ENCODE data around the gene BICD1. TPM values are rescaled to one million over a fixed set of nuclear protein-coding genes. Genes with fewer than 3 reads are reported as not detected.

BICD1 gene
- total RNA-seq, 6 experiments from 2014 or later = 24.5 to 36.6 (median 32.4) TPM

GRCh38 chr12:32265456-32265855 is 158.8 kb downstream of the BICD1 start:
- peaks cover 24% of the 10 kb centered on the region for H3K4me1 Mint-ChIP-seq (ENCODE audit: low read depth)
- H3K27ac Mint-ChIP-seq = peak overlapping the region; percentile 20
- no peak for TF ChIP-seq CTCF (IDR thresholded peaks at IDR 0.05)
- no peaks in the 10 kb centered on the region for H3K9me3 Mint-ChIP-seq
- no peak overlapping the region for H3K4me3 Mint-ChIP-seq
- DNase-seq = no peak
- H3K36me3 Mint-ChIP-seq (ENCODE audit: low read depth) = no peaks in the 10 kb centered on the region
- no peaks in the 10 kb centered on the region for H3K27me3 Mint-ChIP-seq (ENCODE audit: insufficient read depth)

DNA sequence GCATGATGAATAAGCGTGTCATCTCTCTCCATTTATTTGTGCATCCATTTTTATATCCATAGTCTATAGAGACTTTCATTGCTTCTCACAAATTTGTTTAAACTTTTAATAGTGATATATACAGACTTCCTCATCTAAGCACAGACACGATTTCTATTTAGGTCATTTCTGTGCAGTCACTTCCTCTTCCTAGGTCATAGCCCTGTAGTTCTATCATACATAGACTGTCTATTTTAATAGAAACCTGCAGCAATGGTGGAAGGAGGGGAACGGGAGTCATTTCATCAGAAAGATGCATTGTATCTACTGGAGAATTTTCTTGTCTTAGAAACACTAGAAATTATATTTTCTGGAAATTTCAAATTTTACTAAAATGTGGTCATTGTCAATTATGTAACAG is 159.3 kb downstream of the BICD1 start:
- H3K4me1 Mint-ChIP-seq (ENCODE audit: low read depth) = peaks cover 29% of the 10 kb centered on the region
- peak overlapping the region; percentile 20 for H3K27ac Mint-ChIP-seq
- H3K4me3 Mint-ChIP-seq = no peak overlapping the region
- H3K27me3 Mint-ChIP-seq (ENCODE audit: insufficient read depth) = no peaks in the 10 kb centered on the region
- no peaks in the 10 kb centered on the region for H3K9me3 Mint-ChIP-seq
- H3K36me3 Mint-ChIP-seq (ENCODE audit: low read depth) = no peaks in the 10 kb centered on the region
- DNase-seq = no peak
- no peak for TF ChIP-seq CTCF (IDR thresholded peaks at IDR 0.05)

GRCh38 chr12:32266756-32267155 is 160.1 kb downstream of the BICD1 start:
- peaks cover 37% of the 10 kb centered on the region for H3K4me1 Mint-ChIP-seq (ENCODE audit: low read depth)
- no peak overlapping the region for H3K4me3 Mint-ChIP-seq
- no peaks in the 10 kb centered on the region for H3K27me3 Mint-ChIP-seq (ENCODE audit: insufficient read depth)
- H3K9me3 Mint-ChIP-seq = no peaks in the 10 kb centered on the region
- no peak overlapping the region for H3K27ac Mint-ChIP-seq
- DNase-seq = no peak
- no peaks in the 10 kb centered on the region for H3K36me3 Mint-ChIP-seq (ENCODE audit: low read depth)
- no peak for TF ChIP-seq CTCF (IDR thresholded peaks at IDR 0.05)

GRCh38 chr12:32270818-32271710 is 164.4 kb downstream of the BICD1 start:
- TF ChIP-seq CTCF (IDR thresholded peaks at IDR 0.05) = no peak
- no peaks in the 10 kb centered on the region; the same call in 1 of the 2 replicates for H3K36me3 Mint-ChIP-seq (ENCODE audit: low read depth)
- H3K4me3 Mint-ChIP-seq = peak overlapping the region; percentile 60
- H3K27me3 Mint-ChIP-seq (ENCODE audit: insufficient read depth) = peaks cover 2% of the 10 kb centered on the region; the same call in 1 of the 2 replicates
- peak; percentile 17 for DNase-seq
- H3K9me3 Mint-ChIP-seq = no peaks in the 10 kb centered on the region
- H3K27ac Mint-ChIP-seq = peak overlapping the region; percentile 69
- H3K4me1 Mint-ChIP-seq (ENCODE audit: low read depth) = peaks cover 43% of the 10 kb centered on the region

GRCh38 chr12:32272465-32272864 is 165.8 kb downstream of the BICD1 start:
- Mint-ChIP-seq H3K4me1 (ENCODE audit: low read depth) (peaks cover 41% of the 10 kb centered on the region), H3K27me3 (ENCODE audit: insufficient read depth) (peaks cover 2% of the 10 kb centered on the region; the same call in 1 of the 2 replicates), H3K27ac (peak overlapping the region; percentile 5; the same call in 1 of the 2 replicates), H3K9me3 (no peaks in the 10 kb centered on the region), H3K4me3 (no peak overlapping the region), H3K36me3 (ENCODE audit: low read depth) (no peaks in the 10 kb centered on the region; the same call in 1 of the 2 replicates)
- no peak for DNase-seq
- TF ChIP-seq CTCF (IDR thresholded peaks at IDR 0.05) = no peak
